ENCODE data around the gene SBNO2.

DNA sequence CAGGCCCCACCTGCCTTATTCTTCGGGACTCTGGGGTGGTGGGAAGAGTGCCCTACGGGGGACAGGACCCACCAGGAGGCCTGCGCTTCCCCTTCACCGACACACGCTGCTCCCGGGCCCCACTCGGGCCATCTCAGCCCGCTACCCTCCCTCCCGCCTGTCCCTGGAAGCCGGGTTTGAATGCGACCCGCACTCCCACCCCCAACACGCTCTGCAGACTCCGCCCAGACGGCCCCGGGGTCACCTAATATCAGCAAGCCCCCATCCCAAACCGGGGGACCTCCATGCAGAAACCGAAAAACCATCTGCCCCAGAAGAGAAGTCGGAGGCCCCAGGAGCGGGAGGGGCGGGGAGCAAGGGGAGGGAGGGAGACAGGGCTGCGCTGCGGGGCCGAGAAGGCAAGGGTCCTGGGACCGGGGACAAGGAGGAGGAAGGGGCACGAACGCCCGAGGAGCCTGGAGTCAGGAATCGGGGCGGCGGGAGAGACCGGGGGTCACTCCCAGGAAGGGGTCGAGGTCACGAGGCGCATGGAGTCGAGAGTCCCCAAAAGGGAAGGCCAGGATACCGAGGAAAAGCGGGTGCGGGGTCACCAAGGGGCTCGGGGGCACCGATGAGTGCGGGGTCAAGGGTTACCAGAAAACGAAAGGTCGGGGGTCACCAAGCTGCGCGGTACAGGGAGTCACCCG, 766 bp downstream of the SBNO2 start:
- TF ChIP-seq CTCF (IDR thresholded peaks at IDR 0.05) (no peak), EZH2 (IDR thresholded peaks at IDR 0.05; ENCODE audit: borderline replicate concordance, insufficient read depth, low read depth, low read length, poor library complexity, severe bottlenecking) (no peak)
